GM19452 (cell line): Measurements from ENCODE around the gene CASZ1.

Experiments used
- ATAC-seq: cut with Tn5 transposase; IDR thresholded peaks from one replicate; pipeline ENCODE4 v1.9.1; 2021; ENCODE audit not compliant: unreplicated experiment

CASZ1 gene, protein sequence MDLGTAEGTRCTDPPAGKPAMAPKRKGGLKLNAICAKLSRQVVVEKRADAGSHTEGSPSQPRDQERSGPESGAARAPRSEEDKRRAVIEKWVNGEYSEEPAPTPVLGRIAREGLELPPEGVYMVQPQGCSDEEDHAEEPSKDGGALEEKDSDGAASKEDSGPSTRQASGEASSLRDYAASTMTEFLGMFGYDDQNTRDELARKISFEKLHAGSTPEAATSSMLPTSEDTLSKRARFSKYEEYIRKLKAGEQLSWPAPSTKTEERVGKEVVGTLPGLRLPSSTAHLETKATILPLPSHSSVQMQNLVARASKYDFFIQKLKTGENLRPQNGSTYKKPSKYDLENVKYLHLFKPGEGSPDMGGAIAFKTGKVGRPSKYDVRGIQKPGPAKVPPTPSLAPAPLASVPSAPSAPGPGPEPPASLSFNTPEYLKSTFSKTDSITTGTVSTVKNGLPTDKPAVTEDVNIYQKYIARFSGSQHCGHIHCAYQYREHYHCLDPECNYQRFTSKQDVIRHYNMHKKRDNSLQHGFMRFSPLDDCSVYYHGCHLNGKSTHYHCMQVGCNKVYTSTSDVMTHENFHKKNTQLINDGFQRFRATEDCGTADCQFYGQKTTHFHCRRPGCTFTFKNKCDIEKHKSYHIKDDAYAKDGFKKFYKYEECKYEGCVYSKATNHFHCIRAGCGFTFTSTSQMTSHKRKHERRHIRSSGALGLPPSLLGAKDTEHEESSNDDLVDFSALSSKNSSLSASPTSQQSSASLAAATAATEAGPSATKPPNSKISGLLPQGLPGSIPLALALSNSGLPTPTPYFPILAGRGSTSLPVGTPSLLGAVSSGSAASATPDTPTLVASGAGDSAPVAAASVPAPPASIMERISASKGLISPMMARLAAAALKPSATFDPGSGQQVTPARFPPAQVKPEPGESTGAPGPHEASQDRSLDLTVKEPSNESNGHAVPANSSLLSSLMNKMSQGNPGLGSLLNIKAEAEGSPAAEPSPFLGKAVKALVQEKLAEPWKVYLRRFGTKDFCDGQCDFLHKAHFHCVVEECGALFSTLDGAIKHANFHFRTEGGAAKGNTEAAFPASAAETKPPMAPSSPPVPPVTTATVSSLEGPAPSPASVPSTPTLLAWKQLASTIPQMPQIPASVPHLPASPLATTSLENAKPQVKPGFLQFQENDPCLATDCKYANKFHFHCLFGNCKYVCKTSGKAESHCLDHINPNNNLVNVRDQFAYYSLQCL (N-terminal part only)

GRCh38 chr1:10796029-10796944 is at the start of gene CASZ1:
Gene CASZ1, minus strand, starts transcription at chr1:10796646. Its CDS starts 102,757 bp downstream, at chr1:10693889.
- no peak for ATAC-seq

- no peak for ATAC-seq
These were observed 47.3 kb upstream of the CASZ1 start for GRCh38 chr1:10843697-10844096.

- ATAC-seq = no peak
These were observed 44.7 kb upstream of the CASZ1 start for GRCh38 chr1:10841118-10841517.

DNA sequence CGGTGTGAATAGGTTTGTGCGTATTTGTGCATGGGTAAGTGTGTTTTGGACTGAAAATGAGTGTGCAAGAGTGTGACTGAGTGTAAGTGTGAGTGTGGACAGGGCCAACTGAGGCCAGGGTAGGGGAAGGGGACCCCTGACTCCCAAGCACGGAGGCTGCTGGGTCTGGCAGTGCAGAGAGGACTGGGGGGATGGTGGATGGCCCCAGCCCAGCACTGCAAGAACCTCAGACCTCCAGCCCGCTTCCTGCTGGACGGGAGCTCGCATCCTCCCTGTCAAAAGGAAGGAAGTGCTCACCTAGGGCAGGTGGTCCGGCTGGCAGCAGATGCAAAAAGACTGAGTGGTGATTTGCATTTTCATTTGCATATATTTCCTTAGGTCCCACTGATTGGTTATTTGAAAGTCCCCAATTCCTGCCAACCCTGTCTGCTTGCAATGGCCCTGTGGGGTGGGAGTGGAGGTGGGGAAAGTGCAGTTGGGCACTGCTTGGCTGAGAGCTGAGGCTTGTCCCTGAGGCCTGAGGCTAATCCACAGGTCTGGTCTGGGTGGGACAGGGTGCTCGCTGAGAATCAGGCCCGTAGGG is 42.8 kb upstream of the CASZ1 start:
- ATAC-seq = no peak

DNA sequence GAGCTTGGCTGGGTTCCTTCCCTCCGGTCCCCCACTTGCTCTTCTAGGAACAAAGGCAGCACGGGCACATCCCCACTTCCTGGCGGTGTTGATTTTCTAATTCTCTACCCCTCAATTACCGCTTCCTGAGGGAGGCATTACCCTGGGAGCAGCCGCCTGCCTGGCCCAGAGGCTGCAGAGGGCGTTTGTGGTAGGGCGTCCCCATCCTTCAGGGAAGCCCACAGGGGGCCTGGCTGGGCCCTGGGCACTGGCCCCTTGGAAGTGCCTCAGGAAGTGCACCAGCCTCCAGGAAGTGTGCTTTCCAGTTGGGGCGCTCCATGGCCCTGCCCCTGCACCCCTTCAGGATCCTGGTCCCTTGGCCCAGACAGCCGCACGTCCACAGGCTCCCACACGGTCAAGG is 42.1 kb upstream of the CASZ1 start:
- no peak for ATAC-seq

GRCh38 chr1:10836726-10837125 is 40.3 kb upstream of the CASZ1 start:
- ATAC-seq = no peak

DNA sequence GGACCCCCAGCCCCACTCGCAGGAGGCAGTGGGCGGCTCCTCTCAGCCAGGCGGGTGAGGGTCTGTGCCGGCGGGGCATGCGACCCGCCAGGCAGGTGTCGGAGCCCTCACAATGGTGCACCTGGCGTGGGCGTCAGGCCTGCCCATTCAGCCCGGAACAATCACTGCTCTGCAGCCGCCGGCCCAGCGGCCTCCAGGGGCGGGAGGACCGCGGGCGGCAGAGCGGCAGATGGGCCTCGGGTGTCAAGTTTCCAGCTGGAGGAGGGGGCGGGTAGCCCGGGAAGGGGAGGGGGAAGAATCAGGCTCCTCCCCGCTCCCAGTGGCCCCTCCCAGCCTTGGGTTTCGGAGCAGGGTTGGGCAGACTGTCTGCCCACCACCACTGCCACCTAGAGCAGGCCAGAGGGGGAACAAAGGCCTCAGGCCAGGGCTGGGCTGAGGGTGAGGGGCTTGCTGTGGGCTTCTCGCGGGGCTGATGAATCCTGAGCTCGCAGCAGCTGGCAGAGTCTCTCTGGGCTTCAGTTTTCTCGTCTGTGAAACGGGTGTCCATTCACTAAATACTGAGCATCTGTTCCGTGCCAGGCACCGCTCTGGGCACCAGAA is 39.5 kb upstream of the CASZ1 start:
- no peak for ATAC-seq

DNA sequence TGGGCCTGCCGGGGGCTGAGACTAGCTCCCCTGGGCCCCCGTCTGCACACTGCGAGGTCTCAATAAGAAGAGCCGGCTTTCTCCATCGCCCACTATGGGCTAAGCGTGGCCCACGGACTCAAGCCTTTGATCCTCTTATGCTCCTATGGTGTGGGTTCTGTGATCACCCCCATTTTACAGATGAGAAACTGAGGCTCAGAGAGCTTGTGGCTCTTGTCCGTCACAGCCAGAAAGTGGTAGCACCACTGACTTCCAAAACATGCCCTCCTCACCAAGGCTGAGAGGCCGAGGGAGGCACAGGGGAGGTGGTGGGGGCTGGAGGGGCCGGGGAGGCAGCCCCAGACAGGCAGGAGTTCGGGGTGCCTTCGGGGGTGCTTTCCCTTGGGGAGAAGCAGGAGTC is 39.0 kb upstream of the CASZ1 start:
- no peak for ATAC-seq

- no peak for ATAC-seq
These were observed 38.4 kb upstream of the CASZ1 start for GRCh38 chr1:10834770-10835412.

GRCh38 chr1:10833630-10834557 is 37.4 kb upstream of the CASZ1 start:
- no peak for ATAC-seq

GRCh38 chr1:10832703-10833102 is 36.3 kb upstream of the CASZ1 start:
- no peak for ATAC-seq

DNA sequence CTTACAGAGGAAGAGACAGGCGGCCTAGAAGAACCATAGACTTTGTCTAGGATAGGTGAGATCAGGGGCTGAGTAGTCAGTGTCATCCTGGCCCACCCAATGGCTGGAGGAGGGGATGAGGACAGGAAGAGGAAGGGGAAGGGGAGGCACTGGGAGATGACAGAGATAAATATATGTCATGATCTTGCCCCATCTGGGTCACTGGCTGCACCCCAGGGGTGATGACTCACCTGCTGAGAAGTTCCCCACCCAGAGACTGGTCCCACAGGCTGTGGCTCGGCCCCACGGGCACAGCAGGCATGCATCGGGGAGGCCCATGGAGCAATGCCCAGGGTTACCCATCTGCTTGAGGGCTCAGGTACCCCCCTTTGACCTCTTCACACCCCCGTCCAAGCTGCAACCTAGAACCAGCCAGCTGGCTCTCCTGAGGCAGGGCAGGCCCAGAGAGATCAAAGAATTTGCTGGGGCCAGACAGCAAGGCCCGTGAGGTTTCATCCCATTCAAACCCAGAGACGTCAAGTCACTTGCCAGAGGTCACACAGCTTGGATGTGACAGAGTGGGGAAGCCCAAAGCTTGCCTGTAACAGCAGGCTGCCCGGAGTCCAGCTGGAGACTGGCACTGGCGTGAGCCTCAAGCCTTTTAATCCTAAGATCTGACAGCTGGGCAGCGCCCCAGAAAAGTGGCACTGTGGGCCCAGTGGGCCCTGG is 34.7 kb upstream of the CASZ1 start:
- no peak for ATAC-seq

GRCh38 chr1:10829965-10830515 is 33.6 kb upstream of the CASZ1 start:
- ATAC-seq = no peak

- ATAC-seq = no peak
These were observed 32.8 kb upstream of the CASZ1 start for GRCh38 chr1:10829067-10829818.

- ATAC-seq = no peak
These were observed 31.2 kb upstream of the CASZ1 start for GRCh38 chr1:10827377-10828333.
